K562 (cell line): ENCODE data around the gene RNLS. TPM values are rescaled to one million over a fixed set of nuclear protein-coding genes. Genes with fewer than 3 reads are reported as not detected.

Source experiments
- ATAC-seq: fragments of 200-7000 bp; cut with Tn5 transposase; 3 replicates; pipeline ENCODE4 v1.9.1; 2020; ENCODE audit warnings: moderate library complexity
- BruUV-seq: library from RNA; stranded (reverse); fragments of 400-500 nt; replicated peaks from 2 replicates; lab custom pipeline; 2021; lab: Mats Ljungman, UMichigan
- CTCF ChIA-PET: fragments of 300-600 bp; formaldehyde crosslinking; extraction: SDS; loops from one replicate; lab custom pipeline; 2021; ENCODE audit warnings: low intra/inter-chr PET ratio; lab: Yijun Ruan, JAX
- POLR2A ChIA-PET: fragments of 300-600, 350-650 bp; sonication (Branson Sonifier 250); formaldehyde crosslinking; extraction: SDS; loops from one replicate; lab custom pipeline; 2021; ENCODE audit warnings: antibody characterized with exemption, inconsistent platforms; lab: Yijun Ruan, JAX
- DNase-seq, 4 experiments: peaks; one replicate each; pipeline versions ENCODE4 v3.0.0 to v3.0.0-alpha.2; 2011 to 2018; ENCODE audit warnings: low spot score in 3 of 4, mixed read lengths in 3 of 4; ENCODE audit errors: extremely low read depth in 1 of 4
- FAIRE-seq: peaks from 2 replicates; lab custom pipeline; 2011; peaks lifted over from hg19 to GRCh38; lab: Jason Lieb, UNC
- H2AFZ ChIP-seq: 2 replicates; pipeline ENCODE4 v1.6.0; 2011; ENCODE audit warnings: low read depth, low read length, control low read depth, inconsistent platforms
- H3K27ac ChIP-seq: fragments of 200-600 bp; 3 replicates; pipeline ENCODE4 v1.8.0; 2011; ENCODE audit warnings: low read depth, mild to moderate bottlenecking, control low read depth, inconsistent platforms, low read length, moderate library complexity, mixed read lengths; ENCODE audit errors: extremely low read depth
- H3K27me3 ChIP-seq, 2 experiments: fragments of 300-600 bp in 1 of 2; 2 replicates in 1 of 2; 3 replicates in 1 of 2; pipeline versions ENCODE4 v1.6.0 to v1.8.0; 2011; ENCODE audit warnings: inconsistent platforms in 2 of 2, low read length in 2 of 2, mild to moderate bottlenecking in 1 of 2, mixed read lengths in 1 of 2, moderate library complexity in 1 of 2; ENCODE audit not compliant: control insufficient read depth in 2 of 2, insufficient read depth in 2 of 2
- H3K36me3 ChIP-seq: fragments of 300-600 bp; 3 replicates; pipeline ENCODE4 v1.8.0; 2011; ENCODE audit warnings: mild to moderate bottlenecking, low read length, inconsistent platforms; ENCODE audit not compliant: control insufficient read depth, insufficient read depth
- H3K4me1 ChIP-seq, 2 experiments: fragments of 200-600 bp in 1 of 2; replicated peaks in 1 of 2; 2 replicates in 1 of 2; 3 replicates in 1 of 2; pipeline versions ENCODE4 v1.5.1 to v1.8.0; 2011; ENCODE audit warnings: inconsistent platforms in 2 of 2, low read length in 2 of 2, mild to moderate bottlenecking in 1 of 2, mixed read lengths in 1 of 2, moderate library complexity in 1 of 2; ENCODE audit not compliant: control insufficient read depth in 2 of 2, insufficient read depth in 2 of 2
- H3K4me2 ChIP-seq: 2 replicates; pipeline ENCODE4 v1.6.1; 2011; ENCODE audit warnings: low read length, control low read depth, inconsistent platforms, mixed read lengths; ENCODE audit not compliant: insufficient read depth
- H3K4me3 ChIP-seq: fragments of 200-600 bp; sonication (generic), shearing (Covaris generic); 2 replicates; pipeline ENCODE4 v1.5.1; 2016; ENCODE audit warnings: control low read depth, inconsistent platforms
- H3K79me2 ChIP-seq: fragments of 200-600 bp; 3 replicates; pipeline ENCODE4 v1.8.0; 2011; ENCODE audit warnings: low read length, inconsistent platforms; ENCODE audit not compliant: control insufficient read depth, insufficient read depth
- H3K9ac ChIP-seq, 2 experiments: 2 replicates each; pipeline versions ENCODE4 v1.6.0 to v1.6.1; 2011; ENCODE audit warnings: low read depth in 2 of 2, low read length in 2 of 2, control low read depth in 1 of 2, inconsistent platforms in 1 of 2, mild to moderate bottlenecking in 1 of 2, mixed read lengths in 1 of 2; ENCODE audit not compliant: insufficient read depth in 1 of 2
- H3K9me1 ChIP-seq: one replicate; pipeline ENCODE4 v1.6.0; 2011; ENCODE audit warnings: inconsistent platforms, mild to moderate bottlenecking, low read length, moderate library complexity; ENCODE audit not compliant: control insufficient read depth, insufficient read depth
- H3K9me3 ChIP-seq: replicated peaks from 2 replicates; pipeline ENCODE4 v1.5.1; 2011; ENCODE audit warnings: low read depth, low read length, inconsistent platforms; ENCODE audit not compliant: control insufficient read depth, insufficient read depth
- H4K20me1 ChIP-seq: replicated peaks from 2 replicates; pipeline ENCODE4 v1.6.1; 2011; ENCODE audit warnings: low read length, inconsistent platforms, mixed read lengths; ENCODE audit not compliant: control insufficient read depth, insufficient read depth
- ATF1 ChIP-seq, 2 experiments: fragments of 450-650 bp in 1 of 2; IDR thresholded peaks; 2 replicates each; pipeline ENCODE4 v1.6.1; 2016; ENCODE audit warnings: missing compliant biosample characterization in 1 of 2, missing genetic modification characterization in 1 of 2
- CCAR2 ChIP-seq: fragments of 200-400 bp; formaldehyde crosslinking; IDR thresholded peaks from 2 replicates; pipeline ENCODE4 v1.6.1; 2017; ENCODE audit warnings: mild to moderate bottlenecking, low read depth, low read length
- EZH2 ChIP-seq: IDR thresholded peaks from 2 replicates; pipeline ENCODE4 v1.6.1; 2012; ENCODE audit warnings: low read depth, mild to moderate bottlenecking, inconsistent platforms, low read length, borderline replicate concordance
- FOXM1 ChIP-seq, 2 experiments: fragments of 450-650 bp in 1 of 2; sonication (generic) in 1 of 2; formaldehyde crosslinking in 1 of 2; IDR thresholded peaks; 2 replicates each; pipeline versions ENCODE4 v1.6.1 to v1.9.0; 2017 to 2022; ENCODE audit warnings: low read depth in 2 of 2, mild to moderate bottlenecking in 2 of 2, missing genetic modification reagents in 1 of 2, moderate library complexity in 1 of 2
- NFE2L1 ChIP-seq: fragments of 450-650 bp; IDR thresholded peaks from 2 replicates; pipeline ENCODE4 v1.6.1; 2016; ENCODE audit warnings: missing genetic modification characterization, low read depth, mild to moderate bottlenecking, missing compliant biosample characterization, moderate library complexity, borderline replicate concordance
- PHB ChIP-seq: fragments of 250-450 bp; sonication (Bioruptor Pico); IDR thresholded peaks from 2 replicates; pipeline ENCODE4 v1.5.0; 2021
- SMAD1 ChIP-seq: fragments of 150-350 bp; IDR thresholded peaks from 2 replicates; pipeline ENCODE4 v1.6.1; 2014; ENCODE audit warnings: low read length, low read depth; ENCODE audit not compliant: partially characterized antibody
- SMARCC2 ChIP-seq: fragments of 450-650 bp; IDR thresholded peaks from 2 replicates; pipeline ENCODE4 v1.6.1; 2017; ENCODE audit warnings: antibody characterized with exemption, moderate library complexity, mild to moderate bottlenecking, low read depth
- TAF1 ChIP-seq: IDR thresholded peaks from 2 replicates; pipeline ENCODE4 v1.6.1; 2011; ENCODE audit warnings: mild to moderate bottlenecking, low read length, moderate library complexity; ENCODE audit not compliant: insufficient read depth, control insufficient read depth, severe bottlenecking; ENCODE audit errors: extremely low read depth
- TFAM ChIP-seq: fragments of 250-450 bp; sonication (Bioruptor Pico); conservative IDR thresholded peaks from 2 replicates; pipeline ENCODE4 v1.5.0; 2021; ENCODE audit warnings: mild to moderate bottlenecking, moderate library complexity
- ZNF224 ChIP-seq: sonication (generic); formaldehyde crosslinking; IDR thresholded peaks from 2 replicates; pipeline ENCODE4 v1.8.0; 2022; ENCODE audit warnings: mild to moderate bottlenecking, missing genetic modification reagents
- ZNF3 ChIP-seq: fragments of 250-450 bp; sonication (Bioruptor Pico); IDR thresholded peaks from 2 replicates; pipeline ENCODE4 v1.5.0; 2021; ENCODE audit warnings: mild to moderate bottlenecking, moderate library complexity
- ZNF347 ChIP-seq: fragments of 450-650 bp; formaldehyde crosslinking; IDR thresholded peaks from 2 replicates; pipeline ENCODE4 v1.4.0; 2020; ENCODE audit warnings: low read depth, mild to moderate bottlenecking, moderate library complexity
- ZNF780A ChIP-seq: fragments of 250-450 bp; sonication (Bioruptor Pico); IDR thresholded peaks from 2 replicates; pipeline ENCODE4 v1.5.0; 2021; ENCODE audit warnings: mild to moderate bottlenecking
- WGBS: fragments of 100-300 bp; shearing (Covaris generic); methylation state at CpG from one replicate; pipeline ENCODE4 v1.1.6; 2016; ENCODE audit warnings: low coverage, mixed read lengths; ENCODE audit not compliant: insufficient coverage; ENCODE audit errors: missing lambda C conversion rate; 5-methylcytosine and 5-hydroxymethylcytosine counted together
- in situ Hi-C: fragments of 300-500 bp; cut with MboI; formaldehyde crosslinking; loops from 4 replicates; pipeline ENCODE4 v1.15.0; 2018; ENCODE audit warnings: inconsistent platforms, mixed read lengths
- intact Hi-C: fragments of 100-400 bp; cut with micrococcal nuclease; formaldehyde crosslinking; loops from 2 replicates; pipeline ENCODE4 v1.14.2; 2022
- polyA plus RNA-seq, 8 experiments: library from polyadenylated mRNA; depleted of rRNA in 4 of 8; stranded (reverse) in 5 of 8; unstranded in 3 of 8; fragments of >200 nt; fragmentation: Nextera tagmentation in 2 of 8; fragmentation: Illumina TruSeq in 1 of 8; extraction: Ambion mirVana in 2 of 8; extraction: Trizol in 1 of 8; gene quantifications; 2 replicates each; pipeline versions ENCODE4 v1.2.1 to v1.2.3, GENCODE V29; 2011 to 2014; ENCODE audit warnings: inconsistent platforms in 1 of 8, missing spikeins in 1 of 8
- total RNA-seq, 7 experiments: library from RNA; depleted of rRNA in 6 of 7; stranded (reverse); fragments of >200 nt in 6 of 7; fragmentation: Illumina TruSeq in 2 of 7; extraction: Trizol in 2 of 7; gene quantifications; 2 replicates each; pipeline versions ENCODE4 v1.2.1 to v1.2.3, GENCODE V29; 2011 to 2021; ENCODE audit warnings: low replicate concordance in 1 of 7

Gene RNLS
- total and polyA plus RNA-seq, 9 of the 15 experiments (the other 6 are each of a cell fraction or from before 2014, with no cell fraction given) = 0.14 to 0.72 (median 0.41) TPM; not detected in 3

DNA sequence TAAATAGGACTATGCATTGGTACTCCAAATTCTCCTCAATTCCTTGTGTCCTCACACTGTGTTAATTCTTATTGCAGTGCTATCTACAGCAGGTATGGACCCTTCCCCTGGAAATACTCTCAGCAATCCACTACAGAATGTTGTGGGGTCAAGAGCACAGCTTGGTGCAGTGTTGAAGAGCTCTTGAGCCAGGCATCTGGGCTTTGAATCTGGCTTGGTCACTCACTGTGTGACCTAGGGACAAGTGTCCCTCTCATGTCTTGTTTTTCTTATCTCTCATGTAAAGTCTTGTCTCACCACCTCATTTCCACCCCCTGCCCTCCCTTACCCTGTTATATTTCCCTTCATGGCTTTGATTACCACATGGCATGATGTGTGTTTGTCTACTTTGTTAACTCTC is 159.4 kb downstream of the RNLS start (continued):
- TF ChIP-seq FOXM1 (IDR thresholded peaks at IDR 0.05; ENCODE audit: low read depth) (no peak), FOXM1 (CRISPR knock-in tag; IDR thresholded peaks at IDR 0.05; ENCODE audit: low read depth) (no peak), ZNF224 (no peak), SMARCC2 (no peak), ZNF780A (CRISPR knock-in tag) (no peak), ZNF347 (CRISPR knock-in tag) (no peak), CCAR2 (no peak), SMAD1 (no peak), ZNF3 (CRISPR knock-in tag) (no peak)

DNA sequence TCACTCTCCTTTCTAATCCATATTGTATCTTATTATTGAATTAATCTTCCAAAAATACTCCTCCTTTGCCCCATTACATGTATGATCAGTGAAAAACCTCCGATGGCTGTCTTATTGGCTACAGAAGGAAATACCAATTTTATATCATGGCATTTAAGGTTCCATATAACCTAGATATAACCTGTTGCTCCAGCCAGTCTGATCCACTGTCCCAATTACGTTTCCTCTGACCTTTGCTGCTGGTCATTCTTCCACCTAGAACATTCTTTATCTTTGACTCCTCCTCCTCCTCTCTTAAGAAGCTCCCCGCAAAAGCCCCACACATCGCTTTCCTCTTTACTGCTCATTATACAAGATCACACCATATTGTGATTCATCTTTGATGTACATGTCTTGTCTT is 161.5 kb downstream of the RNLS start:
- in situ Hi-C loops = no loop called here
- Histone ChIP-seq H3K4me2 (no peak overlapping the region), H3K4me1 (no peaks in the 10 kb centered on the region), H3K36me3 (no peaks in the 10 kb centered on the region), H3K9me1 (no peaks in the 10 kb centered on the region), H4K20me1 (no peaks in the 10 kb centered on the region), H3K79me2 (no peaks in the 10 kb centered on the region), H3K4me3 (no peak overlapping the region), H3K27ac (no peak overlapping the region), H3K27me3 (no peaks in the 10 kb centered on the region), H3K9ac (no peak overlapping the region), H3K9me3 (no peaks in the 10 kb centered on the region), H2AFZ (no peak overlapping the region)
- intact Hi-C loops = no loop called here
- DNase-seq (no peak), FAIRE-seq (no peak), ATAC-seq (no peak)
- POLR2A ChIA-PET = no interaction called here
- 0% methylated on average over 4 of the region's 4 CpGs for WGBS
- BruUV-seq = no TSS peak
- CTCF ChIA-PET = no interaction called here
- no peak for TF ChIP-seq NFE2L1 (tag)
- no peak for TF ChIP-seq PHB (CRISPR knock-in tag)
- no peak for TF ChIP-seq EZH2
- no peak for TF ChIP-seq TFAM (CRISPR knock-in tag)
- TF ChIP-seq TAF1 = no peak
- TF ChIP-seq ATF1 (CRISPR knock-in tag; IDR thresholded peaks at IDR 0.05) = no peak
- no peak for TF ChIP-seq ATF1 (tag; IDR thresholded peaks at IDR 0.05)
